ENCODE data around the gene GOSR2. TPM values are rescaled to one million over a fixed set of nuclear protein-coding genes. Genes with fewer than 3 reads are reported as not detected.
A peak's percentile ranks its signal among the peaks of the same experiment; 100 is the strongest.

The GOSR2 gene
- total and polyA plus RNA-seq, 3 experiments from 2014 or later, result 50.6 to 62.4 (median 61.1) TPM

DNA sequence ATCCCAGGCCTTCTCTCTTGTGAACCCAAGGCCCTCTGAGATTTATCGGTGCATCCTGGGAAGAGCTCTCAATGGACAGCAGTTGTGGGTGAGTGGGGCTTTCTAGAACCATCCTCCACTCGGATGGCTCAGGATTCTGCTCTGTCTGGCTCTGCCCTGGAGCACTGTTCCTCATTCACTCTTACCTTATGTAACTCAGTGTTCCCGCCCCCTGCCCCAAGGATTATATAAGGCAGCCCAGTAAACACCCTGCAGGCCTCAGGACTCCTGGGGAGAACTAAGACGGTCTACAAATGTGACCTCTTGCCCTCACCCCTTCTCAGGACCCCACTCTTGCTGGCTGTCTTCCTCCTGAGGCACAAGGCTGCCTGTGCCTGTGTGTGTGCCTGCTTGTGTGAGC, 52.3 kb downstream of the GOSR2 start:
- no peak overlapping the region for H3K4me3 ChIP-seq (ENCODE audit: low read length)
- Mint-ChIP-seq H3K27ac (no peak overlapping the region), H3K27me3 (peaks cover 24 to 38% of the 10 kb centered on the region in 2 donors), H3K4me3 (peak overlapping the region in 1 of 7 donors; percentile 13), H3K9me3 (peaks cover 0 to 4% (median 0%) of the 10 kb centered on the region in 5 donors), H3K4me1 (peaks cover 10 to 20% (median 15%) of the 10 kb centered on the region in 3 donors), H3K36me3 (peaks cover 4 to 5% (median 4%) of the 10 kb centered on the region in 3 donors)
- no peaks in the 10 kb centered on the region for H3K4me1 ChIP-seq (ENCODE audit: insufficient read depth, low read length)
- ChIA-PET POLR2A (no interaction called here), CTCF (no interaction called here)
- H3K27me3 ChIP-seq (ENCODE audit: insufficient read depth, low read length, poor library complexity, severe bottlenecking), result peaks cover 9% of the 10 kb centered on the region
- no peak overlapping the region for H3K27ac ChIP-seq (ENCODE audit: low read depth, low read length)
- H3K36me3 ChIP-seq (ENCODE audit: insufficient read depth, low read length), result no peaks in the 10 kb centered on the region
- H3K9me3 ChIP-seq (ENCODE audit: low read length), result no peaks in the 10 kb centered on the region
- DNase-seq, result no peak

DNA sequence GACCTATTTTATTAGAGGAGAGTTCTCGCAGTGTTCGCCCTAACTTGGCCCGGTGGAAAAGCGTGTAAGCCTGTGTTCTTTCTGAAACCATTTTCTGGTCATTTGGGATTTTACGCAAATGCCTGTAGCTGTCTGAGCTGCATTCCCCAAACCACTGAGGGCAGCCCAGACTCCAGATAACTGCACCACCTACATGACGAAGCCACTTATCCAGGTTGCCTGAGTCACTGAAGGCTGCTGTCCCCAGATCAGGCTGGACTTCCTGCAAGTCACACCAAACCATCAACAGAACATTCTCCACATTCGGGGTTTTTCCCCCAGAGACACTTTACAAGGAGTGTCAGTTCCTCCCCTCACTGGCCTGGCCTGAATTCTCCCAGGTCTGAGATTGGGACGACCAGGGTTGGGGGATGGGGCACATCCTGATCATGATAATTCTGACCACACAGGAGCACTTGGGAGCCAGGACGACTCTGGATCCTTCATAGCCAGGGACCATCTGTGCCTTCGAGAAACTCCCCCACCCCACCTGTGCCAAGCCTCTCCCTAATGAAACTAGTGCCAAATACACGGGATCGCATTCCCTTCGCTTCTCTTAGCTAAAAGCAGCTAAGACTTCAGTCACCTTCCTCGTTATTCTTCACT, 53.8 kb downstream of the GOSR2 start:
- ChIA-PET CTCF (no interaction called here), POLR2A (no interaction called here)
- Mint-ChIP-seq H3K36me3 (peaks cover 3 to 8% (median 4%) of the 10 kb centered on the region in 3 donors), H3K4me3 (peak overlapping the region in 2 of 7 donors; percentile 13 to 29), H3K27ac (no peak overlapping the region), H3K9me3 (peaks cover 0 to 4% (median 0%) of the 10 kb centered on the region in 5 donors), H3K4me1 (peaks cover 10 to 21% (median 16%) of the 10 kb centered on the region in 3 donors), H3K27me3 (peaks cover 26 to 48% of the 10 kb centered on the region in 2 donors)
- DNase-seq, result no peak
- H3K9me3 ChIP-seq (ENCODE audit: low read length), result no peaks in the 10 kb centered on the region
- no peaks in the 10 kb centered on the region for H3K36me3 ChIP-seq (ENCODE audit: insufficient read depth, low read length)
- H3K27me3 ChIP-seq (ENCODE audit: insufficient read depth, low read length, poor library complexity, severe bottlenecking), result peaks cover 9% of the 10 kb centered on the region
- H3K4me3 ChIP-seq (ENCODE audit: low read length), result no peak overlapping the region
- H3K27ac ChIP-seq (ENCODE audit: low read depth, low read length), result no peak overlapping the region
- no peaks in the 10 kb centered on the region for H3K4me1 ChIP-seq (ENCODE audit: insufficient read depth, low read length)

DNA sequence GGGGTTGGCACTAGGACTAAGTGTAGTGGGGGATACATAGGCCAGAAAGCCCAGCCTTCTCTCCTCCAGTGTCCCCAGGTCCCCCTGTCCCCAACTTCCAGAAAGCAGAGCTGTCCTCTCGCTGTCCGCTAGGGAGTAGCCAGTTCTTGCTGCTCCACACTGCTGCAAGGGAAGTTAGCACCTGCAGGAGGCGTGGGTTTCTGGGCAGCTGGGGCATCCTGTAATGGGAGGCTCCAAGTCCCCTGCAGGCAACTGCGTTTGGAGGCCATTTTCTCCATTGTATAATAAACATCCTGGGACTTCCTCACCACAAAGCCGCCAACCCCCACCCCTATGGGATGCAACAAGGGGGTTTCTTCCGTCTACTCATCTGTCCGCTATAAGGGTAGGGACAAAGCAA, 54.4 kb downstream of the GOSR2 start:
- H3K27ac Mint-ChIP-seq, result peak overlapping the region in 1 of 8 donors; percentile 47
- peaks cover 9% of the 10 kb centered on the region for H3K27me3 ChIP-seq (ENCODE audit: insufficient read depth, low read length, poor library complexity, severe bottlenecking)
- peak overlapping the region in 4 of 7 donors; percentile 13 to 80 (median 46) for H3K4me3 Mint-ChIP-seq
- H3K27ac ChIP-seq (ENCODE audit: low read depth, low read length), result no peak overlapping the region
- peaks cover 29 to 48% of the 10 kb centered on the region in 2 donors for H3K27me3 Mint-ChIP-seq
- H3K9me3 ChIP-seq (ENCODE audit: low read length), result no peaks in the 10 kb centered on the region
- H3K4me1 Mint-ChIP-seq, result peaks cover 10 to 21% (median 16%) of the 10 kb centered on the region in 3 donors
- H3K36me3 Mint-ChIP-seq, result peaks cover 3 to 8% (median 4%) of the 10 kb centered on the region in 3 donors
- H3K9me3 Mint-ChIP-seq, result peaks cover 0 to 4% (median 0%) of the 10 kb centered on the region in 5 donors
- ChIA-PET POLR2A (interaction anchor here (0.5 kb wide), 1 partner anchor 24 kb away, joined by 11 read pairs; no protein-coding TSS in a partner anchor), CTCF (no interaction called here)
- no peak for DNase-seq
- H3K4me1 ChIP-seq (ENCODE audit: insufficient read depth, low read length), result no peaks in the 10 kb centered on the region
- no peak overlapping the region for H3K4me3 ChIP-seq (ENCODE audit: low read length)
- H3K36me3 ChIP-seq (ENCODE audit: insufficient read depth, low read length), result no peaks in the 10 kb centered on the region

DNA sequence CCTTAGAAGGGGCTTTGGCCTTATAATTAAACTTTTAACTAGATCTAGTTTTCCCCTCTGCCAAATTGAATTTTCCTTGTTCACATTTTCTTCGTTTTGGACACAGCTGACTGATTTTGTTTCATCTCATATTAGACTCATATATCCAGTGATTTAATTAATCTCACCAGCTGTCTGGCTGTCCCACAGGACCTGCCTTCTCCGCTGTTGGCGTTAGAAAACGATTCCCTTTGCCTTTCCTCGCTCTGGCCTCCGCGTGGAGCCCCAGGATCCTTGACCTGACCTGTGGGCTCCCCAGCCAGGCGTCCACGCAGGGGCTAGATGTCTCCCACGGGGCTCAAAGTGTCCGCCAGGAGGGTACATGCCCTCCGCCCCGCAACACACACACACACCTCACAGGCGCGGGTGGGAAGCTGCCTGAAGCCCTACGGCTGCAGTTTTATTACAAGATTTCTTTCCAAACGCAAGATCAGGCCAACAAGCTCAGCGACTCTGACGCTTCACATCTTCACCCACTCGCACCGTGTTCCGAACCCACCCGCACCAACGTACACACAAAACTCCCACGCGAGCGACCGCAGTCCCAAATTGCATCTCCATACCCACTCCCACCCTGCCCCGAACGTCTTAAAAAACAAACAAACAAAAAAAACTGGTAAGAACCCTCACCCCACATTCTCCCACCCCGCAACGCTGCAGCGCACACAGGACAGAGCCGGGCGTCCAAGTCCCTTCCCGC, 55.0 kb downstream of the GOSR2 start:
- no peak overlapping the region for H3K27ac ChIP-seq (ENCODE audit: low read depth, low read length)
- Mint-ChIP-seq H3K36me3 (peaks cover 3 to 8% (median 6%) of the 10 kb centered on the region in 3 donors), H3K4me1 (peaks cover 10 to 21% (median 16%) of the 10 kb centered on the region in 3 donors), H3K27ac (peak overlapping the region in 1 of 8 donors; percentile 47), H3K9me3 (peaks cover 0 to 4% (median 0%) of the 10 kb centered on the region in 5 donors), H3K4me3 (peak overlapping the region; percentile 74 to 86 (median 80)), H3K27me3 (peaks cover 29 to 48% of the 10 kb centered on the region in 2 donors)
- H3K9me3 ChIP-seq (ENCODE audit: low read length), result no peaks in the 10 kb centered on the region
- CTCF ChIA-PET, result no interaction called here
- DNase-seq, result no peak
- POLR2A ChIA-PET, result interaction anchor here (0.5 kb wide), 1 partner anchor 23 kb away, joined by 11 read pairs; no protein-coding TSS in a partner anchor
- peaks cover 9% of the 10 kb centered on the region for H3K27me3 ChIP-seq (ENCODE audit: insufficient read depth, low read length, poor library complexity, severe bottlenecking)
- H3K4me1 ChIP-seq (ENCODE audit: insufficient read depth, low read length), result no peaks in the 10 kb centered on the region
- no peaks in the 10 kb centered on the region for H3K36me3 ChIP-seq (ENCODE audit: insufficient read depth, low read length)
- no peak overlapping the region for H3K4me3 ChIP-seq (ENCODE audit: low read length)

DNA sequence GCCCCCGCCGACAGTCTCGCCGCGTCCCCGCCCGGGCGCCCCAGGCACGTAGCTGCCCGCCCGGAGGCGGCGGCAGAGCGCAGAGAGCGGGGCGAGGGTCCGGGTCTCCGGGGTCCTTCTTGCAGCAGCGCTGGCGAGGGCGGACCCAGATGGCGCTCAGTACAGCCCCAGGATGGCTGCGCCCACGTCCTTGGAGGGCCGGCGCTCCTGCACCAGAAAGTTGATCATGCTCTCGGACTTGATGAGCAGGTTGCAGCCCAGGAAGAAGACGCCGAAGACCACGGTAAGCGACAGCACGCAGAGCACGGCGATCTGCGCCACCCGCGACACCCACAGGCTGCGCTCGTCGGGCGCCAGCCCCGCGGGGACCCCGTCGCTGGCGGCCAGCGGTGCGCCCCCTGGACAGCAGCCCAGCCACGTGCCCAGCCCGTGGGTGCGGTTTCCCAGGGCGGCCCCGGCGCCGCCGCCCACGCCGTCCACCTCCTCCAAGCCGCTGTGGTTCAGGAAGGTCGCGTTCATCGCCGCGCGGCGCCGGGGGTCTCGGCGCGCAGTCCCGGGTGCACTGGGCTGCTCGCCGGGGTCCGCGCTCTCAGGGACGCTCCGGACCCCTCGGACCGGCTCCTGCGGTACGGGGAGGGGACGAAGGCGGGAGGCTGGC, 55.7 kb downstream of the GOSR2 start:
- Histone ChIP-seq H3K27me3 (ENCODE audit: insufficient read depth, low read length, poor library complexity, severe bottlenecking) (peaks cover 9% of the 10 kb centered on the region), H3K9me3 (ENCODE audit: low read length) (no peaks in the 10 kb centered on the region), H3K36me3 (ENCODE audit: insufficient read depth, low read length) (no peaks in the 10 kb centered on the region), H3K4me1 (ENCODE audit: insufficient read depth, low read length) (no peaks in the 10 kb centered on the region), H3K27ac (ENCODE audit: low read depth, low read length) (no peak overlapping the region), H3K4me3 (ENCODE audit: low read length) (peak overlapping the region; percentile 36)
- CTCF ChIA-PET, result no interaction called here
- peak overlapping the region; percentile 46 to 86 (median 77) for H3K4me3 Mint-ChIP-seq
- H3K36me3 Mint-ChIP-seq, result peaks cover 3 to 8% (median 6%) of the 10 kb centered on the region in 3 donors
- H3K27me3 Mint-ChIP-seq, result peaks cover 29 to 48% of the 10 kb centered on the region in 2 donors
- POLR2A ChIA-PET, result no interaction called here
- no peak for DNase-seq
- peak overlapping the region in 1 of 8 donors; percentile 19 for H3K27ac Mint-ChIP-seq
- H3K4me1 Mint-ChIP-seq, result peaks cover 10 to 21% (median 16%) of the 10 kb centered on the region in 3 donors
- peaks cover 0 to 4% (median 0%) of the 10 kb centered on the region in 5 donors for H3K9me3 Mint-ChIP-seq

DNA sequence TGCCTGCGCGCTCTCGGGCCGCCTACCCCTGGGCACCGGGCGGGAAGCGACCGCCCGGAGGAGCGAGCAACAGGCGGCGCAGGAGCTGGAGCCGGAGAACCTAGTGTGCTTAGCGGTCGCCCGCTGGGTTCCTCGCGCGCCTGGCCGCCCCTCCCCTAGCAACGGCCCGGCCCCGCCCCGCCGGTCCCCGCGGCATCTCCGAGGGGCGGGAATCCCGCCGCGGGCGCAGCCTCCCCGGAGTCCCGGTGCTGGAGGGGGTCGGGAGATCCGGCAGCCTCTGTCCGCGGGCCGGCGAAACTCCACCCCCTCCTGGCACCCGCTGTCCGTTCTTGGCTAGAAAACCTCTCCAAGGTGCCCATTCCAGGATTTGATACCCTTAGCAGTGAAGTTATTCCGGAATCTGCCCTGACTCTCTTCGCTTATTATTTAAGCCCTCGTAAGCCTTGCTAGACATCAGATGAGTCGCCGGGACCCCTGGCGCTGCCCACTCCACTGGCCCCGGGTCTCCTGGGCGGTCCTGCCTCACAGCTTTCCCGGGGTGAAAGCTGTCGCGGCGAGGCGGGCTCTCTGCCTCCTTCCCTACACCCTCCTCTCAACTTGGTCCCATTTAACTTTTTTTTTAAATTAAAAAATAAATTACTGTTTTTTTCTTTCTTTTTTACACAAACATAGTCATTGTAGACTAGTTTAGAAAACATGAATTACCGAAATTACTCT, 56.3 kb downstream of the GOSR2 start, which contains the start of gene RPRML:
Gene RPRML (minus strand): TSS at position 107 of the 717 bp plus-strand sequence. CDS start 246 bp downstream, outside the sequence.
- CTCF ChIA-PET, result no interaction called here
- Histone ChIP-seq H3K4me3 (ENCODE audit: low read length) (peak within 1 kb of the TSS; percentile 36), H3K4me1 (ENCODE audit: insufficient read depth, low read length) (no peaks in the 10 kb centered on the region), H3K9me3 (ENCODE audit: low read length) (no peaks in the 10 kb centered on the region), H3K36me3 (ENCODE audit: insufficient read depth, low read length) (no peaks in the 10 kb centered on the region), H3K27ac (ENCODE audit: low read depth, low read length) (no peak within 1 kb of the TSS), H3K27me3 (ENCODE audit: insufficient read depth, low read length, poor library complexity, severe bottlenecking) (peaks cover 9% of the 10 kb centered on the region)
- H3K36me3 Mint-ChIP-seq, result peaks cover 3 to 8% (median 6%) of the 10 kb centered on the region in 3 donors
- peaks cover 0 to 4% (median 0%) of the 10 kb centered on the region in 5 donors for H3K9me3 Mint-ChIP-seq
- H3K4me1 Mint-ChIP-seq, result peaks cover 10 to 21% (median 16%) of the 10 kb centered on the region in 3 donors
- peak within 1 kb of the TSS in 2 of 8 donors; percentile 19 to 47 for H3K27ac Mint-ChIP-seq
- peak in 2 of 5 donors; percentile 8 to 10 for DNase-seq
- POLR2A ChIA-PET, result interaction anchor here (0.6 kb wide), 1 partner anchor 194 kb away, joined by 3 read pairs; no protein-coding TSS in a partner anchor
- H3K4me3 Mint-ChIP-seq, result peak within 1 kb of the TSS; percentile 74 to 86 (median 80)
- H3K27me3 Mint-ChIP-seq, result peaks cover 29 to 48% of the 10 kb centered on the region in 2 donors

DNA sequence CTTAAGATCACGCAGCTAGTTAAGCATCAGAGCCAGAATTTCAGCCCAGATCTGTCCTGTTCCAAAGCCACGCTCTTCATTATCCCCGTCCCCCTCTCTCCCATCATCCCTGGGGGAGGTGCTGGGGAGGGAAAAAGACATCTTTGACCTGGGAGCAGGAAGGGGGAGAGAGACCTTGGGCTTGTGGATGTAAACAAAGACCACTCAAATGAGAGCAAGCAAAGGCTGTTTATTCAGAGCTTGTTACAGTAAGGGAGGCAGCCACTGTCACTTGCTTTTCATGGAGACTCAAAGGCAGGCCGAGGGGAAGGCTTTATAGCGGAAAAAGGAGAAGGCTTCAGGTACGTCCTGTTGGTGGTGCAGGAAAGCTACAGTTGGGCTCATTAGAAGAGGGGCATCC, 59.6 kb downstream of the GOSR2 start:
- peaks cover 9% of the 10 kb centered on the region for H3K27me3 ChIP-seq (ENCODE audit: insufficient read depth, low read length, poor library complexity, severe bottlenecking)
- H3K9me3 Mint-ChIP-seq, result peaks cover 0 to 4% (median 0%) of the 10 kb centered on the region in 5 donors
- ChIA-PET POLR2A (no interaction called here), CTCF (no interaction called here)
- peaks cover 0 to 3% (median 2%) of the 10 kb centered on the region in 3 donors for H3K36me3 Mint-ChIP-seq
- peaks cover 21 to 34% of the 10 kb centered on the region in 2 donors for H3K27me3 Mint-ChIP-seq
- no peaks in the 10 kb centered on the region for H3K9me3 ChIP-seq (ENCODE audit: low read length)
- no peak overlapping the region for H3K4me3 ChIP-seq (ENCODE audit: low read length)
- peak overlapping the region in 1 of 7 donors; percentile 25 for H3K4me3 Mint-ChIP-seq
- H3K36me3 ChIP-seq (ENCODE audit: insufficient read depth, low read length), result no peaks in the 10 kb centered on the region
- H3K4me1 Mint-ChIP-seq, result peaks cover 10 to 21% (median 16%) of the 10 kb centered on the region in 3 donors
- no peak for DNase-seq
- no peak overlapping the region for H3K27ac ChIP-seq (ENCODE audit: low read depth, low read length)
- no peak overlapping the region for H3K27ac Mint-ChIP-seq
- no peaks in the 10 kb centered on the region for H3K4me1 ChIP-seq (ENCODE audit: insufficient read depth, low read length)
